ENCODE data around the gene GREB1.

The GREB1 gene

DNA sequence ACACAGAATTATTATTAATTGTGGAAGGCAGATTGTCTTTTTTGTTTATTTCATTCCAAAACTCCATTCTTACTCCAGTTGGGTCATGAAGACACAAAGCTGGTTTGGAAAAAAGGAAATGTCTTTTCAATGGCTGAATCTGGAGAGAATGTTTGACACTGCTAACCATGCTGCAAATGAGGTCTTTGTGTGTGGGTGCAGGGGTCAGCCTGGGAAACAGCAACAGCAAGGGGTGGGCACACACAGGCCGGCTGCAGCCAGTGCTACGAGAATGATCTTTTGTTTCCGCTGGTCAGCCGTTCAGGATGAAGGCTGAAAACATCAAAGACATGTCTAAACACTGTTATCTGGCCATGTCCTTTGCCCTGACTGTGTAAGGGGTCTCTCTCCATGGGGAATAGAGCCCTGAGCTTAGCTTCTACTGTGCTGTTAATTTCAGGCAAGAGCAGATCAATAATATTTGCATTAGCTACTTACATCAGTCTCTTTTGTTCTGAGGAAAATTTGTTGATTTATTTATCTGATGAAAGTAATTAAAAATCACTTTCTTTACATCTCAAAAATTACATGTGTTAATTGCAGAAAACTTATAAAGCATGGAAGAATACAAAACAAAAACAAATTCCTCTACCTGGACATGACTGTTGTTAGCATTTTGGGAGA lies 34.6 kb upstream of the GREB1 start:
- peak overlapping the region; percentile 69 for H3K4me3 ChIP-seq (ENCODE audit: low read length)
- no peaks in the 10 kb centered on the region for H4K20me1 ChIP-seq (ENCODE audit: insufficient read depth, low read length)
- no peaks in the 10 kb centered on the region for H3K9me3 ChIP-seq (ENCODE audit: insufficient read depth, low read length)
- H3K36me3 ChIP-seq (replicated peaks; ENCODE audit: low read depth, low read length) = peaks cover 5% of the 10 kb centered on the region
- H3K9ac ChIP-seq (ENCODE audit: low read length) = peak overlapping the region; percentile 49
- no peak for TF ChIP-seq EZH2phosphoT487 (IDR thresholded peaks at IDR 0.05; ENCODE audit: low read depth)
- TF ChIP-seq, protein P1, sequence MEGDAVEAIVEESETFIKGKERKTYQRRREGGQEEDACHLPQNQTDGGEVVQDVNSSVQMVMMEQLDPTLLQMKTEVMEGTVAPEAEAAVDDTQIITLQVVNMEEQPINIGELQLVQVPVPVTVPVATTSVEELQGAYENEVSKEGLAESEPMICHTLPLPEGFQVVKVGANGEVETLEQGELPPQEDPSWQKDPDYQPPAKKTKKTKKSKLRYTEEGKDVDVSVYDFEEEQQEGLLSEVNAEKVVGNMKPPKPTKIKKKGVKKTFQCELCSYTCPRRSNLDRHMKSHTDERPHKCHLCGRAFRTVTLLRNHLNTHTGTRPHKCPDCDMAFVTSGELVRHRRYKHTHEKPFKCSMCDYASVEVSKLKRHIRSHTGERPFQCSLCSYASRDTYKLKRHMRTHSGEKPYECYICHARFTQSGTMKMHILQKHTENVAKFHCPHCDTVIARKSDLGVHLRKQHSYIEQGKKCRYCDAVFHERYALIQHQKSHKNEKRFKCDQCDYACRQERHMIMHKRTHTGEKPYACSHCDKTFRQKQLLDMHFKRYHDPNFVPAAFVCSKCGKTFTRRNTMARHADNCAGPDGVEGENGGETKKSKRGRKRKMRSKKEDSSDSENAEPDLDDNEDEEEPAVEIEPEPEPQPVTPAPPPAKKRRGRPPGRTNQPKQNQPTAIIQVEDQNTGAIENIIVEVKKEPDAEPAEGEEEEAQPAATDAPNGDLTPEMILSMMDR (IDR thresholded peaks at IDR 0.05; ENCODE audit: low read depth, low read length) = no peak
- peaks cover 41% of the 10 kb centered on the region for H3K4me1 ChIP-seq (ENCODE audit: low read length)
- peak overlapping the region; percentile 45 for H3K27ac ChIP-seq (ENCODE audit: low read length)
- H3K79me2 ChIP-seq (ENCODE audit: low read length) = no peaks in the 10 kb centered on the region
- H3K4me2 ChIP-seq (ENCODE audit: low read length) = peak overlapping the region; percentile 84
- no peaks in the 10 kb centered on the region for H3K27me3 ChIP-seq (ENCODE audit: low read depth, low read length)
- H2AFZ ChIP-seq (ENCODE audit: low read depth, low read length) = peak overlapping the region; percentile 51; the same call in 1 of the 2 replicates

DNA sequence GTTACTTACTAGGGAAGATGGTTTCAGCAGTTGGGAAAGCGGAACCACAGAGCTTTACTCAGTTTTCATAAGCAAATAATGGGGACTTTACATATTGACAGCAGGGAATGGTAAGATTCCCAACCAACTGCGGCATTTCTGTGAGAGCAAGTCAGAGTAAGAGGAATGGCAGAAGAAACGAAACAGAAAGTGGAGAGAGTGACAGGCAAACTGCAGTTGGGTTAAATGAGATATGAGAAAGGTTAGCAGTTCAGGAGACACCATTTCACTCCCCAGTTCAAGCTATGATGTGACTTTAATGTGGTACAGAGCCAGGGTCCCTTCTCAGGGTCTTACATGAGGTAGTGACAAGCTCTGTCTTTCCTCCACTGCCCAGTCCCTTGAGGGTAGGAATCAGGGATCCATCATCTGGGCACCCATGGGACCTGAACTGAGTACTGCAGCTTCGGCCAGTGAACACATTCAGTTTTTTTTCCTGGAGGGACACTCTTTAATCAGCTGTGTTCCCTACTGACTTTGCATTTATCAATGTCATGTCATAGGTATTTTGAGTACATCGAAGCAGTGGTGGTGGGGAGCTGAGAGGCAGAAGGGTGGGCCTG lies 33.0 kb upstream of the GREB1 start:
- Histone ChIP-seq H3K36me3 (replicated peaks; ENCODE audit: low read depth, low read length) (peaks cover 5% of the 10 kb centered on the region), H3K9ac (ENCODE audit: low read length) (peak overlapping the region; percentile 44), H3K27me3 (ENCODE audit: low read depth, low read length) (no peaks in the 10 kb centered on the region), H4K20me1 (ENCODE audit: insufficient read depth, low read length) (no peaks in the 10 kb centered on the region), H3K79me2 (ENCODE audit: low read length) (no peaks in the 10 kb centered on the region), H3K4me3 (ENCODE audit: low read length) (peak overlapping the region; percentile 61), H3K9me3 (ENCODE audit: insufficient read depth, low read length) (no peaks in the 10 kb centered on the region), H3K27ac (ENCODE audit: low read length) (peak overlapping the region; percentile 38; the same call in 1 of the 2 replicates), H3K4me1 (ENCODE audit: low read length) (peaks cover 44% of the 10 kb centered on the region), H3K4me2 (ENCODE audit: low read length) (peak overlapping the region; percentile 84), H2AFZ (ENCODE audit: low read depth, low read length) (peak overlapping the region; percentile 88)
- TF ChIP-seq, protein P1 (IDR thresholded peaks at IDR 0.05; ENCODE audit: low read depth, low read length) = no peak
- no peak for TF ChIP-seq EZH2phosphoT487 (IDR thresholded peaks at IDR 0.05; ENCODE audit: low read depth)

DNA sequence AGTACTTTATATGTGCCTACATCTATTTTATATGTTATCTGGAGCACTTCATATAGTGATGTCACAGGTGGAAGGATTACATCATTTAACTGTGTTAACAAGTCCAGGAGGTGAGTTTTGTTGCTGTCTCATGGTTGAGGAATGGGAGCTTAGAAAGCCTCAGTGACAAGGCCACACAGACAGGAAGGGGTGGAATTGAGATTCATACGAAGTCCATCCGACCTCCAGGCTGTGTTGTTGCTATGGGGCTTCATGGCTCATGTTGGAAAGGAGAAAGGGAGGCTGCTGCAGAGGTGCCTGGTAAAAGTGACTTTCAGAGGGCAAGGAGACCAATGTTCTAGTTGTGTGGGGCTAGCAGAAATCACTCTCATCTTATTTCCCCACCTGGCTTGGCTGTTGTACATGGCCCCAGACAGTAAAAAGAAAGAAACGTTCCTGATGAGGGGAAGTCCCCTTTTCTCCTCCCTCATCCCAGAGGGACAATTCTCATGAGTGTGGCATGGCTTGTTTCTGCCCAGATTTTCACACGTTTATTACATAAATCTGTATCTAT lies 31.0 kb upstream of the GREB1 start:
- Histone ChIP-seq H4K20me1 (ENCODE audit: insufficient read depth, low read length) (no peaks in the 10 kb centered on the region), H3K9ac (ENCODE audit: low read length) (no peak overlapping the region), H3K4me3 (ENCODE audit: low read length) (no peak overlapping the region), H2AFZ (ENCODE audit: low read depth, low read length) (no peak overlapping the region), H3K4me2 (ENCODE audit: low read length) (no peak overlapping the region), H3K27ac (ENCODE audit: low read length) (no peak overlapping the region), H3K27me3 (ENCODE audit: low read depth, low read length) (no peaks in the 10 kb centered on the region), H3K9me3 (ENCODE audit: insufficient read depth, low read length) (no peaks in the 10 kb centered on the region), H3K4me1 (ENCODE audit: low read length) (peaks cover 47% of the 10 kb centered on the region), H3K36me3 (replicated peaks; ENCODE audit: low read depth, low read length) (peaks cover 5% of the 10 kb centered on the region), H3K79me2 (ENCODE audit: low read length) (no peaks in the 10 kb centered on the region)
- TF ChIP-seq, protein P1 (IDR thresholded peaks at IDR 0.05; ENCODE audit: low read depth, low read length) = no peak
- no peak for TF ChIP-seq EZH2phosphoT487 (IDR thresholded peaks at IDR 0.05; ENCODE audit: low read depth)

DNA sequence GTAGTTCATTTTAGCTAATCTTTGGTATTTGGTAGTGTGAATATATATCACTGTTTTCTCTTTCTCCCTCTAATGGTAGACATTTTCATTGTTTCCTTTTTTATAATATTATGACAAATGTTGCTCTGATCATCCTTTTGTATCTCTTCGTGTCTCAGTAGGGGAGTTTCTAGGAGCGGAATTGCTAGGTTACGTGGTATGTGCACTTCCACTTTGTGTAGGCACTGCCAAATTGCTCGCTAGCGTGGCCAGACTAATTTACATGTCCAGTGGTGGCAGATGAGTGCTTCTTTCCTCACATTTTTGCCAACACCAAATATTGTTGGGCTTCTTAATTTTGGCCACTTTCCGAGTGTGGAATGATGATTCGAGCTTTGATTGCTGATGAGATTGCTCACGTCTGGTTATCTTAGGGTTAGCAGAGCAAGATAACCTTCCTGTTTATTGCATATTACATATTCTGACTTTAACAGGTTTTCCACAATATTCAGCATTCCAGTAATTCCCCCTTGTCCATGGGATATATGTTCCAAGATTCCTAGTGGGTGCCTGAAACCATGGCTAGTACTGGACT lies 30.4 kb upstream of the GREB1 start:
- peaks cover 41% of the 10 kb centered on the region for H3K4me1 ChIP-seq (ENCODE audit: low read length)
- no peak for TF ChIP-seq EZH2phosphoT487 (IDR thresholded peaks at IDR 0.05; ENCODE audit: low read depth)
- TF ChIP-seq, protein P1 (IDR thresholded peaks at IDR 0.05; ENCODE audit: low read depth, low read length) = no peak
- H2AFZ ChIP-seq (ENCODE audit: low read depth, low read length) = no peak overlapping the region
- peaks cover 5% of the 10 kb centered on the region for H3K36me3 ChIP-seq (replicated peaks; ENCODE audit: low read depth, low read length)
- H3K4me2 ChIP-seq (ENCODE audit: low read length) = no peak overlapping the region
- H3K9ac ChIP-seq (ENCODE audit: low read length) = no peak overlapping the region
- H3K27me3 ChIP-seq (ENCODE audit: low read depth, low read length) = no peaks in the 10 kb centered on the region
- H3K79me2 ChIP-seq (ENCODE audit: low read length) = no peaks in the 10 kb centered on the region
- no peaks in the 10 kb centered on the region for H3K9me3 ChIP-seq (ENCODE audit: insufficient read depth, low read length)
- H3K4me3 ChIP-seq (ENCODE audit: low read length) = no peak overlapping the region
- no peaks in the 10 kb centered on the region for H4K20me1 ChIP-seq (ENCODE audit: insufficient read depth, low read length)
- no peak overlapping the region for H3K27ac ChIP-seq (ENCODE audit: low read length)

Measured in OCI-LY3 (cell line).